Loucy (cell line): Measurements from ENCODE around the gene MMEL1.
"Not testable (repeated sequence)": the region's sequence is repeated elsewhere in the genome, so short reads cannot be mapped to it uniquely, and the experiment has no call there.

Source experiments
- H2AFZ ChIP-seq: fragments of 200-600 bp; sonication (generic); 2 replicates; pipeline ENCODE4 v1.6.0; 2016; ENCODE audit warnings: antibody characterized with exemption, mild to moderate bottlenecking, low read length, moderate library complexity
- H3F3A ChIP-seq: fragments of 200-600 bp; 2 replicates; pipeline ENCODE4 v1.6.0; 2016; ENCODE audit warnings: antibody characterized with exemption, low read depth, mild to moderate bottlenecking
- H3K27me3 ChIP-seq: fragments of 200-600 bp; sonication (generic); 2 replicates; pipeline ENCODE4 v1.6.1; 2014; ENCODE audit warnings: low read length, mild to moderate bottlenecking; ENCODE audit not compliant: insufficient read depth, poor library complexity, severe bottlenecking
- H3K36me3 ChIP-seq: fragments of 200-600 bp; sonication (generic); 2 replicates; pipeline ENCODE4 v1.6.1; 2016; ENCODE audit warnings: low read length; ENCODE audit not compliant: insufficient read depth
- H3K4me1 ChIP-seq: fragments of 200-600 bp; sonication (generic); 2 replicates; pipeline ENCODE4 v1.5.1; 2014; ENCODE audit warnings: low read length, mild to moderate bottlenecking; ENCODE audit not compliant: insufficient read depth, poor library complexity, severe bottlenecking
- H3K4me2 ChIP-seq: fragments of 200-600 bp; sonication (generic); 2 replicates; pipeline ENCODE4 v1.6.0; 2014; ENCODE audit warnings: antibody characterized with exemption, low read length, low read depth, mild to moderate bottlenecking; ENCODE audit not compliant: poor library complexity, severe bottlenecking
- H3K4me3 ChIP-seq: fragments of 200-600 bp; sonication (generic); 2 replicates; pipeline ENCODE4 v1.5.1; 2014; ENCODE audit warnings: low read length, mild to moderate bottlenecking, mixed read lengths; ENCODE audit not compliant: poor library complexity, severe bottlenecking
- H3K79me2 ChIP-seq: fragments of 200-600 bp; sonication (generic); 2 replicates; pipeline ENCODE4 v1.6.1; 2014; ENCODE audit warnings: low read length; ENCODE audit not compliant: insufficient read depth
- H3K9ac ChIP-seq: fragments of 200-600 bp; sonication (generic); 2 replicates; pipeline ENCODE4 v1.6.0; 2014; ENCODE audit warnings: mild to moderate bottlenecking, low read depth, low read length, moderate library complexity; ENCODE audit not compliant: poor library complexity, severe bottlenecking
- H3K9me2 ChIP-seq: fragments of 200-600 bp; sonication (generic); replicated peaks from 2 replicates; pipeline ENCODE4 v1.6.1; 2016; ENCODE audit warnings: low read depth, low read length, mixed read lengths
- H3K9me3 ChIP-seq: fragments of 200-600 bp; sonication (generic); 2 replicates; pipeline ENCODE4 v1.6.1; 2014; ENCODE audit warnings: mild to moderate bottlenecking, antibody characterized with exemption, low read length, low read depth; ENCODE audit not compliant: insufficient read depth
- H4K20me1 ChIP-seq: fragments of 200-600 bp; sonication (generic); 2 replicates; pipeline ENCODE4 v1.6.0; 2014; ENCODE audit warnings: antibody characterized with exemption, low read length, mild to moderate bottlenecking; ENCODE audit not compliant: insufficient read depth, poor library complexity, severe bottlenecking
- EZH2phosphoT487 ChIP-seq: fragments of 200-600 bp; IDR thresholded peaks from 2 replicates; pipeline ENCODE4 v1.6.1; 2018; ENCODE audit warnings: antibody characterized with exemption, mild to moderate bottlenecking, moderate library complexity, borderline replicate concordance
- TF ChIP-seq, protein P1 (sequence below): fragments of 200-600 bp; sonication (generic); conservative IDR thresholded peaks from 2 replicates; pipeline ENCODE4 v1.5.1; 2014; ENCODE audit warnings: mild to moderate bottlenecking, antibody characterized with exemption, low read length

The MMEL1 gene

DNA sequence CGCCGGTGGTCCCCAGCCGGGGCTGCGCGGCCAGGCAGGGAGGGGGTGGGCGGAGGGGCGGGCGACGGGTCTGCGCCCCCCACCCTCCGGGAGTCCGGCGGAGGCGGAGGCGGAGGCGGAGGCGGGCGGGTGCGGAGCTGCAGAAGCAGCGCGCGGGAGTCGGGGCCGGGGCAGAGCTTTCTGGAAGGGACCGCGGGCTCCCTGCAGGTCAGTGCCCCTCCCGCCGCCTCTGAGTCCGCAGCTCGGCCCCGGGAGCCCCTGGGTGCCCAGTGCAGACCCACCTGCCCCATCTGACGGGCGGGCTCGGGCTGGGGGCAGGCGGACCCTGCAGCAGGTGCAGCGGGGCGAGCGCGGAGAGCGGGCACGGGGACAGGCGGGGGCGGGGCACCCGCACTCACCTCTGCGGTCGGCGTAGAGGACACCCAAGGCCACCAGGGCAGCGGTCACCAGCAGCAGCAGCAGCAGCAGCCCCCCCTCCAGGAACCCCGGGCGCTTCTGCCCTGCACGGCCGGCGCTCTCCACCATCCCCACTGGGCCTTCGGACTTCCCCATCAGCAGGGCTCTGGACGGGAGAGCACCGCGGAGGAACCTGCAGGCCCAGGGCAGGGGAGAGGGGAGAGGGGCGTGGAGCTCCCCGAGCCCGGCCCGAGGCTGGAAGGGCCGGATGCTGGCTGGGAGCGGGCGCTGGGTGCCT, 3.7 kb downstream of the MMEL1 start:
- Histone ChIP-seq H3K36me3 (no peaks in the 10 kb centered on the region), H3K4me2 (no peak overlapping the region), H3K9ac (no peak overlapping the region), H3K4me1 (no peaks in the 10 kb centered on the region), H2AFZ (no peak overlapping the region), H3K9me3 (peaks cover 16% of the 10 kb centered on the region; the same call in 1 of the 2 replicates), H3K9me2 (no peaks in the 10 kb centered on the region), H3K27me3 (no peaks in the 10 kb centered on the region), H3K79me2 (no peaks in the 10 kb centered on the region), H3F3A (no peaks in the 10 kb centered on the region), H3K4me3 (no peak overlapping the region), H4K20me1 (no peaks in the 10 kb centered on the region)
- no peak for TF ChIP-seq EZH2phosphoT487
- TF ChIP-seq, protein P1, sequence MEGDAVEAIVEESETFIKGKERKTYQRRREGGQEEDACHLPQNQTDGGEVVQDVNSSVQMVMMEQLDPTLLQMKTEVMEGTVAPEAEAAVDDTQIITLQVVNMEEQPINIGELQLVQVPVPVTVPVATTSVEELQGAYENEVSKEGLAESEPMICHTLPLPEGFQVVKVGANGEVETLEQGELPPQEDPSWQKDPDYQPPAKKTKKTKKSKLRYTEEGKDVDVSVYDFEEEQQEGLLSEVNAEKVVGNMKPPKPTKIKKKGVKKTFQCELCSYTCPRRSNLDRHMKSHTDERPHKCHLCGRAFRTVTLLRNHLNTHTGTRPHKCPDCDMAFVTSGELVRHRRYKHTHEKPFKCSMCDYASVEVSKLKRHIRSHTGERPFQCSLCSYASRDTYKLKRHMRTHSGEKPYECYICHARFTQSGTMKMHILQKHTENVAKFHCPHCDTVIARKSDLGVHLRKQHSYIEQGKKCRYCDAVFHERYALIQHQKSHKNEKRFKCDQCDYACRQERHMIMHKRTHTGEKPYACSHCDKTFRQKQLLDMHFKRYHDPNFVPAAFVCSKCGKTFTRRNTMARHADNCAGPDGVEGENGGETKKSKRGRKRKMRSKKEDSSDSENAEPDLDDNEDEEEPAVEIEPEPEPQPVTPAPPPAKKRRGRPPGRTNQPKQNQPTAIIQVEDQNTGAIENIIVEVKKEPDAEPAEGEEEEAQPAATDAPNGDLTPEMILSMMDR = no peak

DNA sequence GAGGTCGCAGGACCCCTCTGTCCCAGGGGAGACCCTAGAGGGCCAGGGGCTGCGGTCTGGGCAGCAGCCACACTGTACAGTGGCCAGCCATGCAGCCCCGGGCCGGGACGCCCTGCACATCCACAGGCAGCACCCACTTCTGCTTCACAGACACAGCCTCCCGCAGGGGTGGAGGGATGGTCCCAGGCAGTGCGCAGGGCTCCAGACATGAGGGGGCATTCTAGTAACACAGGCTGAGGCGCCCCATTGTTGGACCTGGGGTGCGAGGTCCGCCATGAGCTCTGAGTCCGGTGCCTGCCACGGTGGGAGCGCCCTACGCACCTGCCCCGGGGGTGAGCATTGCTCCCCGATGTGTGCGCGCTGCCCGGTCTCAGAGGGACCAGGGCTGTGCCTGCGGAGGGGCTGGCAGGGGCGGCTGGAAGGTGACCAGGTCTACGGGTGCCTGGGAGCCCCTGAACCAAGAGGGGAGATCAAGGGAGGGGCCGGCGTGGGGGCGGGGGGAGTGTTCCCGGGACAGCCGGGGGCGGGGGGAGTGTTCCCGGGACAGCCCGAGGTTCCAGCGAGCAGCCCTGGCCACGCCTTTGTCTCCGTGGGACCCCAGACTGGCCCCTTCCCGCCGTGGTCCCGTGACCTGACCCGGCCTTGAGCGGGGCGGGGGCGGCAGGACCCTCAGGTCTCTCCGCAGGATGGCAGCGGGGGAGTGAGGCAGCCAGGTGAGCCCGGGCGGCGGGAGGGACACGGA, 4.5 kb downstream of the MMEL1 start:
- no peaks in the 10 kb centered on the region for H3K36me3 ChIP-seq
- no peaks in the 10 kb centered on the region for H3K4me1 ChIP-seq
- H3F3A ChIP-seq = no peaks in the 10 kb centered on the region
- peaks cover 16% of the 10 kb centered on the region; the same call in 1 of the 2 replicates for H3K9me3 ChIP-seq
- H2AFZ ChIP-seq = no peak overlapping the region
- H4K20me1 ChIP-seq = no peaks in the 10 kb centered on the region
- no peaks in the 10 kb centered on the region for H3K27me3 ChIP-seq
- H3K9ac ChIP-seq = no peak overlapping the region
- no peaks in the 10 kb centered on the region for H3K79me2 ChIP-seq
- no peaks in the 10 kb centered on the region for H3K9me2 ChIP-seq
- H3K4me2 ChIP-seq = no peak overlapping the region
- TF ChIP-seq EZH2phosphoT487 = no peak
- TF ChIP-seq, protein P1 = no peak
- no peak overlapping the region for H3K4me3 ChIP-seq

DNA sequence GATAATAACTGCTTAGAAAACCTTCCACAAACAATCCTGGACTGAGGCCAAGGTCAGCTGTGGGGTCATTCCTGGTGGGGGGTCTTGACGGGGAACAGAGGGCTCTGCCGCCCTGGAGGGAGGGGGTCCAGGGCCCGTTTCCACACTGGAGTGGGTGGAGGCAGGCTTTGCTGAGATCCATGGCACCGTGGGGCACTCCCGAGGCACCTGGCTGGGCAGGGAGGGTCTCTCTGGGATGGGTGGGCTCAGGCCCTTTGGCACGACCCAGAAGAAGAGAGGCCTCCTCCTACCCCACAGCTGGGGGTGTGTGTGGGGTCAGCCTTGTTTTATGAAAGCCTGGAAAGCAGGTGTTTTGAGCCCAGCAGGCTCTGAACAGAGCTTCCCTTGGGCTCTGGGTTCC, 5.1 kb downstream of the MMEL1 start:
- no peaks in the 10 kb centered on the region for H3F3A ChIP-seq
- no peaks in the 10 kb centered on the region for H4K20me1 ChIP-seq
- H3K4me2 ChIP-seq = no peak overlapping the region
- H2AFZ ChIP-seq = no peak overlapping the region
- H3K9me3 ChIP-seq = peaks cover 16% of the 10 kb centered on the region; the same call in 1 of the 2 replicates
- no peaks in the 10 kb centered on the region for H3K79me2 ChIP-seq
- no peak overlapping the region for H3K4me3 ChIP-seq
- H3K4me1 ChIP-seq = no peaks in the 10 kb centered on the region
- TF ChIP-seq, protein P1 = no peak
- TF ChIP-seq EZH2phosphoT487 = no peak
- no peaks in the 10 kb centered on the region for H3K27me3 ChIP-seq
- no peak overlapping the region for H3K9ac ChIP-seq
- no peaks in the 10 kb centered on the region for H3K36me3 ChIP-seq
- H3K9me2 ChIP-seq = no peaks in the 10 kb centered on the region

DNA sequence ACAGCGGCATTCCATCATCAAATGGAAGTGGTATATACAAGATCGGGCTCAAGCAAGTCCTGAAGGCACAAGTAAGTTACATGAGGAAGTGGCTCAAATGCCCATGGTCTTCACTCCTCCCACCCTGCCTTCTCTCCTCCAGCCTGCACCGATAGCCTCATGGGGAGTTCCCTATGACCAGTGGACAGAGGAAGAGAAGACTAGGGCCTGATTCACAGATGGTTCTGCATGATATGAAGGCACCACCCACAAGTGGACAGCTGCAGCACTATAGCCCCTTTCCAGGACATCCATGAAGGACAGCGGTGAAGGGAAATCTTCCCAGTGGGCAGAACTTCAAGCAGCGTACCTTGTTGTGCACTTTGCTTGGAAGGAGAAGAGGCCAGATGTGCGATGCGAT, 7.1 kb downstream of the MMEL1 start:
- H3F3A ChIP-seq, H3K9me3 ChIP-seq, H3K36me3 ChIP-seq, H3K27me3 ChIP-seq, H3K4me3 ChIP-seq, H2AFZ ChIP-seq, H3K9me2 ChIP-seq, H3K9ac ChIP-seq, H3K79me2 ChIP-seq, H3K4me2 ChIP-seq, H4K20me1 ChIP-seq, H3K4me1 ChIP-seq: not testable (repeated sequence)
